Islet of Langerhans (tissue), 1 donor: ENCODE measurements around the gene TTC39C.
"Not testable (repeated sequence)": the region's sequence is repeated elsewhere in the genome, so short reads cannot be mapped to it uniquely, and the experiment has no call there.

Source experiments
- FAIRE-seq: peaks from one replicate; lab custom pipeline; 2011; peaks lifted over from hg19 to GRCh38; lab: Jason Lieb, UNC

Gene TTC39C

GRCh38 chr18:24138409-24138788 is 123.8 kb downstream of the TTC39C start:
- no peak for FAIRE-seq

DNA sequence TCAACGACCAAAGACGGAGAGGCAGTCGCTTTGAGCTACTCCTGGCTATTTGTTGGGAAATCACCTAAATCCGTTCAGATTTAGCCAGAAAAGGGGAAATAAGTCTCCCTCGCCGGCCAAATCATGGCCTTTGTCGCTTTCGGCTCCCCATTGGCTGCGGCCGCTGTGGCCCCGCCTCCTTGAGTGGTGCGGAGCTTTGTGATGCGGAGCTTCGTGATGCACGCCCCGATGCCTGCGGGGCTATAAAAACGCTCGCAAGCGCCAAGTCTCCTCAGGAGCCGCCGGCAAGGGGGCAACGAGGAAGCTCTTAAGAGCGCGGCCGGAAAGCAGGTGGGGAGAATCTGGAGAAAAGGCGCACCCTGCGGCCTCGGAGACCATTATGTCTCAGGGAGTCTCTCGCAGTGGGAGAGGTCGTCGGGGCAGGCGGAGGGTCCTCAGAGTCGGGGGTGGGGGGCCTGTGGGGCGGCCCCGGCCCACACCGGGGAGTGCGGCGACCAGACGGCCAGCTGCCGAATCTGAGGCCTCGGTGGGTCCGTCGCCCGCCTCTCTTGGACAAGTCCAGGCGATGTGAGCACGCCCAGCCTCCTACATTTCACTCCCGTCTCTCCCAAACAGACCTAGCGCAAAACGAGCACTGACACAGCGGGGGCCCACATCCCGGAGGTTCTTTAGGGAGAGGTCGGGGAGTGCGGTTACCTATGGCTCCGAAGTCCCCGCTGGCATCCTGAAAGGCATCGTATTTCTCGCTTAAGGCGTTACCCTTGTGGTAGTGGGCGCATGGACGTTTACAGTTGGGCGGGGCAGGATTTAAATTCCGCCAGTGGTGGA is 124.4 kb downstream of the TTC39C start, which contains the start of gene CABYR:
TSS of gene CABYR (plus strand) at position 274 of the 828 bp plus-strand sequence. CDS start 4,053 bp downstream, outside the sequence.
- no peak for FAIRE-seq

DNA sequence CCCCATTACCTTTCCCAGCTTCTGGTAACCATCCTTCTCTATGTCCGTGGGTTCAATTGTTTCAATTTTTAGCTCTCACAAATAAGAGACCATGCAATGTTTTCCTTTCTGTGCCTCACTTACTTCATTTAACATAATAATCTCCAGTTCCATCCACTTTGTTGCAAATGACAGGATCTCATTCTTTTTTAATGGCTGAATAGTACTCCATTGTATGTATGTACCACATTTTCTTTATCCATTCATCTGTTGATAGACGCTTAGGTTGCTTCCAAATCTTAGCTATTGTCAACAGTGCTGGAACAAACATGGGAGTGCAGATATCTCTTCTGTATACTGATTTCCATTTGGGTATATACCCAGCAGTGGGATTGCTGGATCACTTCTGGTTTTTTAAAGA is 126.1 kb downstream of the TTC39C start:
- FAIRE-seq: no peak

- FAIRE-seq: no peak
These were observed 127.8 kb downstream of the TTC39C start for GRCh38 chr18:24142376-24142775.

GRCh38 chr18:24149591-24149990 is 135.0 kb downstream of the TTC39C start:
- FAIRE-seq: not testable (repeated sequence)

DNA sequence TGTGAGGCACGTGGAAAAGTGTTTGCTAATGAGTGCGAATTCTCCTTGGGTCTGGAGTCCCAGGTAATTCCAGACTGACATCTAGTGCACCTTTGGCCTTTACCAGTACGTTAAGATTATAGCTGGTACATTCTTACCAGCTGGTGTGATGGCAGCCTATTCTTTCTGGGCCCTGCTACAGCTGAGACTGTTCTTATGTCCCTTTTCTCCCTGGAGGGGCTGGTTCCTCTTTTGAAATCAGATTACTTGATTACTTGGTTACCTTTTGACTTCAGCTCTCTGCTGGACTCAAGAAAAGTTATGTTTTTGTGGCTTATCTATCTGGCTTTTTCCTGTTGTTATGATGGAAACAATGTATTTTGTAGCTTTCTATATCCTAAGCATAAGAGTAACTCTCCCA is 138.8 kb downstream of the TTC39C start:
- FAIRE-seq: no peak

GRCh38 chr18:24157855-24158254 is 143.3 kb downstream of the TTC39C start:
- no peak for FAIRE-seq

GRCh38 chr18:24160086-24160485 is 145.5 kb downstream of the TTC39C start:
- no peak for FAIRE-seq

GRCh38 chr18:24161304-24161703 is 146.8 kb downstream of the TTC39C start:
- FAIRE-seq: no peak

GRCh38 chr18:24168496-24168895 is 153.9 kb downstream of the TTC39C start:
- FAIRE-seq: no peak

DNA sequence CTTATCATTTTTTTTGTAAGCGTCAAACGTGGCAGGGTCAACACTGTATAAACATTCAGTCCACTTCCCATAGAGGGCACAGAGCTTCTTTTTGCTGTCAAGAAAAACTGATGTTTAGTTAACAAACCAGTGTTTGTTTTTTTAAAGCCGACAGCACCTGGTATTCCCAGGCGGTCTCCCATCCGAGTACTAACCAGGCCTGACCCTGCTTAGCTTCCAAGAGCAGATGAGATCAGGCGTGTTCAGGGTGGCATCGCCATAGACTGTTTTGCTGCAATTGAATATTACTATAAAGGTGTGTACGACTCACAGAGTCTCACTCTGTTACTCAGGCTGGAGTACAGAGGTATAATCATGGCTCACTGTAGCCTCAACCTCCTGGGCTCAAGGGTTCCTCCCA is 155.8 kb downstream of the TTC39C start:
- no peak for FAIRE-seq

DNA sequence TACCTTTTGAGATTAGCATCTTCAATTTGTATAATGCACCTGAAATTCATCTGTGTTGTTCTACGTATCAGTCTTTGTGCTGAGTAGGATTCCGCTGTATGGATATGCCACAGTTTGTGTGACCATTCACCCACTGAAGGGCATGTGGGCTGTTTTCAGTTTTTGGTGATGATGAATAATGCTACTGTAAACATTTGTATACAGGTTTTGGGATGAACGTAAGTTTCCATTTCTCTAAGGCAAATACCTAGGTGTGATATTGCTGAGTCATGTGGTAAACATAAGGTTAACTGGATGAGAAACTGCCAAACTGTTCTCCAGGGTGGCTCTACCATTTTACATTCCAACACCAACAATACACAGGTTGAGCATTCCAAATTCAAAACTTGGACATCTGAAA is 159.4 kb downstream of the TTC39C start:
- no peak for FAIRE-seq

- no peak for FAIRE-seq
These were observed 162.3 kb downstream of the TTC39C start for GRCh38 chr18:24176727-24177416.

- no peak for FAIRE-seq
These were observed 163.1 kb downstream of the TTC39C start for GRCh38 chr18:24177499-24178133.

GRCh38 chr18:24180048-24180447 is 165.5 kb downstream of the TTC39C start:
- FAIRE-seq: no peak

DNA sequence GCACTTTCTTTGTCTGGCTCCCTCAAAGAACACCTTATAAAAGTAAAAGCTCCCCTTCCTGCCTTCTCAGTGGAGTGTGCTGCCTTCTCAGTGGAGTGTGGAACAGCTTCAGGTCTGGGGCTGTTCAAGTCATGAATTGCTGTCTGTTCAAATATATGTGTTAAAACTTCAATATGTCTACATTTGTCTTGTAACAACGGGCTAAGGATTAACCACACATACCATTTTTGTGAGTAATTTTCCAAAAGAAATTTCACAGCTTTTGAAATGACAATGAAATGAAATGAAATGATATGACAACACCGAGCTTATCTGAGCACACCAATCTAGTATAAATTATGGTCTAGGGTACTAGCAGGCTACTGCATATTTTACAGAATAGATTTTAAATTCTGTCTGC is 167.3 kb downstream of the TTC39C start:
- FAIRE-seq: no peak
